Head of caudate nucleus (tissue), 42 donors: ENCODE measurements around the gene ATP10B.

ENCODE experiments used
- DNase-seq, 42 donors: peaks; one replicate each; pipeline versions ENCODE4 v3.0.0 to v3.0.0-alpha.2; 2020 to 2021; ENCODE audit warnings: mixed read lengths in 7 of 42
- intact Hi-C: fragments of 100-400 bp; cut with DNase I; formaldehyde crosslinking; loops from one replicate; pipeline ENCODE4 v1.15.0; 2022

ATP10B gene

DNA sequence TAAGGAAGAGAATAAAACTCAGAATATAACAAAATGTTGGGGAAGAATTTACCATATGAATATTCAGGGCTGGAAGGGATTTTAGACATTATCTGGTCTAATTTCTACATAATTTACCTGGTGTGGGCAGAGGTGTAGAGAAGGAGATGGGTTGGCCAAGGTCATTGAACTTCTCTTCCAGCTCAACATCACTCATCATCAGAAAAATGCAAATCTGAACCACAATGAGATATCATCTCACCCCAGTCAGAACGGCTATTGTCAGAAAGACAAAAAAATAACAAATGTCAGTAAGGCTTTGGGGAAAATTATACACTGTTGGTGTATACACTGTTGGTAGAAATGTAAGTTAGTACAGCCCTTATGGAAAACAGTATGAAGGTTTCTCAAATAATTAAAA lies 308.6 kb downstream of the ATP10B start:
- intact Hi-C loops = no loop called here
- no peak for DNase-seq

DNA sequence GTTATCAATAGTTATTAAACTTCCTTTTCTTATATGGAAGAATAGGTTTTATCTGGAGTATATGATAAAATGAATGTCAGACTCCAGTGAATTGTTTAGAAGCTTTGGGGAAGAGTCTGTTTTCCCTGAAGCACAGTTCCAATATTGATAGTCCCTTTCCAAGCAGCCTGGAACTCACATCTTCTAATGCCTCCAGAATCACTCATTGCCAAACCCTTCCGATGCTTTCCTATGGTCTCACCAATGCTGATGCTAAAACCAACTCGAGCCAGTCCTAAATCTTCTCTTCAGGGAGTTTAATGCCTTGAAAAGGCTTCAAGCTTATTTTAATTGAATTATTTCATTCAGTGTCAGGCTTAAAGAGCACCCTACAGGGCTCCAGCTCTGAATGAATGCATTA lies 309.2 kb downstream of the ATP10B start:
- intact Hi-C loops = no loop called here
- DNase-seq = no peak

GRCh38 chr5:160542281-160542680 lies 309.7 kb downstream of the ATP10B start:
- intact Hi-C loops = no loop called here
- no peak for DNase-seq

GRCh38 chr5:160539431-160539830 lies 312.6 kb downstream of the ATP10B start:
- intact Hi-C loops = no loop called here
- DNase-seq = no peak

DNA sequence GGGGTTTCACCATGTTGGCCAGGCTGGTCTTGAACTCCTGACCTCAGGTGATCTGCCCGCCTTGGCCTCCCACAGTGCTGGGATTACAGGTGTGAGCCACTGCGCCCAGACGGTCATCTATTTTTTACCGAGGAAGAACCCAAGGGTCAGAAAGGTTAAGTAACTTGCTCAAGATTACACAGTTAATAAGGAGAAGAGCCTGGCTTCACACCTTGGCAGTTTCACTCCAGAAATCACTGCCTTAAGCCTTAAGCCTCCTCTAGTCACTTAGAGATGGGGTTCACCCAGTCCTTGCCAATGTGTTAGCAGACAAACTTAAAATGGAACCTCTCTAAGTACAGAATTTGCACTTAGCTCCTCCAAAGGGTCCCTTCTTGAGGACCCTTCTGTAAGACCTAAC lies 314.1 kb downstream of the ATP10B start:
- intact Hi-C loops = no loop called here
- no peak for DNase-seq

DNA sequence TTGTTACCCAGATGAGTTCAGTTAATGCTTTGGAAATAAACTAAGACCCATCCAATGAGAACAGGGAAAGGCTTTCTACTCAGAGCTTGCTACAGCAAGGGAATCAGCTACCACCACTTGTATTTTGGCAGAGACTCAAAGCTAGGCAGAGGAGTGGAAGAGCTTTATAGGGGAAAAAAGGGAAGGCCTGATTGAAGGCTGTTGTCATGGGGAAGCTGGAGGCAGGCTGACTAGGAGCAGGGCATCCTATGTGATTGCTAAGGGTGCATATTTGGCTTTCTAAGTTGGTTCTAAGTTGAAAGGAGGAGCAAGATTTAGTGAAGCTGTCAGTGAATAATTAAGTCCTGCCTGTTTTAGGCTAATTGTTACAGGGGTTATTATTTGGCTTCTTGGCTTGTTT lies 314.9 kb downstream of the ATP10B start:
- intact Hi-C loops = no loop called here
- DNase-seq = no peak

DNA sequence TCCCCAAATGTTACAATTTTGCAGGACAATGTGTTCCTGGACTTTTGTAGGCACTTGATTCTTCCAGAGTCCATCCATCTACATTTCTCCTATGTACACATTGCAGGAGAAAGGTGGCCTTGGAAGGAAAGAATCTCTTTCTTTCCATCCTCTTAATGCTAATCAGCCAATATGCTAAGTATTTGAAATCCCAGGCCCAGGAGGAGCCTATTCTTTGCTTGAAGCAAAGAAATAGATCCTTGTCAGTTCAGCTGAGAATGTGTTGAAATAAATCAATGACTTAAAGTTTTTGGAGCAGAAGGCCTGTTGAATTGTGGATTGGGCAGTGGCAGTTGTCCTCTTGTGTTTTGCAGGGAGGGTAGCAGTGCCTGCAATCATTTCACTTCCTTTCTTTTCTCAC lies 317.1 kb downstream of the ATP10B start:
- intact Hi-C loops = no loop called here
- DNase-seq = no peak

DNA sequence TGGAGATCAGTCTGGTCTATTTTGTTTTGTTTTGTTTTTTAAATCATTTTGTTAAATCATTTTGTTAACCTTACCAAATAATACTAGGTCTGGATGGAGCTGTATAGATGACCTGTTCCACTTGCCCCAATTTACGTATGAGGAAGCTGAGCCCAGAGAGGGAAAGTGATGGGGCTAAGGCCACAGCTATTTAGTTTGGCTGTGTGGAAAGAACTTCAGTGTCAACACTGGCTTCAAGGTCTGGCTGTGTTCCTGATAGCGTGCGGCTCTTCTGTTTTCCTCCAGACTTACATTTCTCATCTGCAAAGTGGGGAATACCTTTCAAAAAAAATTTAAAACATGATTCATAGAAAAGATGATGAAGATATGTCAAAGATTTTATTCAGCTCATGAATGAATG lies 317.9 kb downstream of the ATP10B start:
- no peak for DNase-seq
- intact Hi-C loops = no loop called here

DNA sequence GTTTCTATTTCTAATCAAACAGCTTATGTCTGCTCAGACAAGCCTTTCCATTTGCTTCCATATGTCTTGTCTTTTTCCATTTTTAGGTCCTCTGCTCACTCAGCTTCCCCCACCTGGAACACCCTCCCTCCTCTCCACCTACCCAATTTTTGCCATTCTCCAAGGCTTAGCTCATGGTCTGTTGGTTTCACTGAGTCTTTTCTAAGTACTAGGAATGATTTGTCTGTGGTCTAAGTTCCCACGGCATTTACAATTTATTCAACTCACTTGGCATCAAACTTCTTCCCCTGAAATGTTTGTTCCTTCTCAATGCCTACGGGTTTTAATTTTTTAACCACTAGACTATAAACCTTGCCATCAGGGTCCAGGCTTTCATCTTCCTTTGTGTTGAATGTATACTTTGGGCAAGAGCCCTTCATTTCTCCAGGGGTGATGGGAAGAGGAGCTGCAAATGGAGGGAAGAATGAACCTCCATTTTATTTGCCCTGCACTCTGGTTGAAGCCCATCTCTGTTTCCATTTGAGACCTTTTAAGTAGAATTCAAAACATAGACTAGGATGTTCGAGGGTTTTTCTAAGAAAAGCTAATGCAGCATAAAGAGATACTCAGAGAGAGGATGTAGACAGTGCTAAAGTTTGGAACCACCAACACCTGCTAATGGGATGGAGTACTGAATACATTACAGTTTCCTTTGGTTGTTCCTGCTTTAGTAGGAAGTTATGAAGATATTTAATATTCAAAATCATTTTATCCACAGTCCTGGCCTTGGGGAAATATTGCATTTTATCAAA lies 326.3 kb downstream of the ATP10B start:
- intact Hi-C loops = no loop called here
- DNase-seq = no peak

GRCh38 chr5:160524827-160525226 lies 327.2 kb downstream of the ATP10B start:
- intact Hi-C loops = no loop called here

DNA sequence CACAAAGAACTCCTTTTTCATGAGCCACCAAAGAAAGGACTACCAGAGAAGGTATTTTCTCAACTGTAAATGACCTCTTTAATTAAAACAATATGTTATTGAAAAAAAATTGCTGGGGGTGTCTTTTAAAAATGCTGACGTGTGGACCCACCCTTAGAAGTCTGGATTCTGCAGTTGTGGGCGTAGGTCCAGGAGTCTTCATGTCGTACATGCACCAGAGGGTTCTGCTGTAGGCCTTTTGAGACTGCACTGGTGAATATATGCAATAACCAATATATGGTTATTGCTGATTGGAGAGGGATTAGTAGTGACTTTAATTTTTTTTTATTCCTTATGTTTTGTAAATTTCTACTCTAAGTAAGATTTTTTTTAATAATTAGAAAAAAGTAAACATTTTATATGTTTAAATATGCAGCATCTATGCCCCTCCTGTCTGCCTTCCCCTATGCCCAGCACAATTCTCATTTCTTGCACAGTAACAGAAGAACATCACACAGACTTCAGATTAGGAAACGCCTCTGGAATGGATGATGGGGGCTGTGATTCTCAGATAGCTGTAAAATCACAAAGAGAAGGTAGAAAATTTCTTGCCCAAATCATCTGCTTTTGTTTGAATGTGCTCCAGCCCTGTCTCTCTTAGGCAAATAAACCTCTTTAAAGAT lies 328.4 kb downstream of the ATP10B start:
- no peak for DNase-seq
- intact Hi-C loops = no loop called here

More at GRCh38 chr5:160524827-160525226, 327.2 kb downstream of the ATP10B start:
- no peak for DNase-seq

DNA sequence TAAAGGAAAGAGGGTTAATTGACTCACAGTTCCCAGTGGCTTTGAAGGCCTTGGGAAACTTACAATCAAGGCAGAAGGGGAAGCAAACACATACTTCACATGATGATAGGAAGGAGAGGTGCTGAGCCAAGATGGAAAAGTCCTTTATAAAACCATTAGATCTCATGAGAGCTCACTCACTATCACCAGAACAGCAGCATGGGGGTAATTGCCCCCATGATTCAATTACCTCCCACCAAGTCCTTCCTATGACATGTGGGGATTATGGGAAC lies 330.7 kb downstream of the ATP10B start:
- intact Hi-C loops = no loop called here
- DNase-seq = no peak

GRCh38 chr5:160520609-160521391 lies 331.2 kb downstream of the ATP10B start:
- intact Hi-C loops = no loop called here
- no peak for DNase-seq

DNA sequence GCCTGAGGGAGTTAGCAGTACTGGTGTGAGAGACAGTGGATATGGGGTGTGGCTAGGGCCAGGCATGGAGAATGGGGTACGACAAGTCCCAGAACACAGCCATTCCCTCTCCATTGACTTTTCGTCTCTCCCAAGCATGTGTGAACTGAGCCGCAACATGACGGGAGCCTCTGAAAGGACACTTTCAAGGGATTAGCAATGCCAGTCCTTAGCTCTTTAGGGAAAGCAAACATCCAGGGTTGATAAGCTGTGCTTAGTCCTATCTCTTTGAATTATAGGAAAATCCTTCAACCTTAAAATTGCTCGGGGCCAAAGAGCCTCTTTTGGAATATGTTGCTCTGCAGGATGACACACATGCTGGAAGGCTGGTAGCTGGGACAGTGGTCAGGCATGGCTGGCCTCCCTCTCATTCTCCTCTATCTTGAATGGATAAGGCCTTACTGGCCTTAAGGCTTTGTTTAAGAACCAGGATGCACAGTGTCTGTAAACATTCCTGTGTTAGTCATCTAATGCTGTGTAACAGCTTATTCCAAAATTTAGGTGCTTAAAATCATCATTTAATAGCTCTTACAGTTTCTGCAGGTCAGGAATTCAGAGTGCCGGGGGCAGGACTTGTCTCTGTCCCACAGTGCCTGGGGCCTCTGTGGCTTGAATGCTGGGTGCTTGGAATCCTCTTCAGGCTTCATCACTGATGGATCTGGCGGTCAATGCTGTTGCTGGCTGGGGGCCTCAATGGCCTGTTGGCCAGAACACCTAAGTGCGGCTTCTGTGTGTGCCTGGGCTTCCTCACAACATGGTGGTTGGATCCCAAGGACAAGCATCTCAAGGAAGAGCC lies 335.1 kb downstream of the ATP10B start:
- DNase-seq = peak in 1 of 42 donors; percentile 32
- intact Hi-C loops = no loop called here

GRCh38 chr5:160514866-160515265 lies 337.1 kb downstream of the ATP10B start:
- intact Hi-C loops = no loop called here
- DNase-seq = peak in 1 of 42 donors; percentile 25

- intact Hi-C loops = no loop called here
- no peak for DNase-seq
Measured at GRCh38 chr5:160514191-160514590, 337.8 kb downstream of the ATP10B start.

GRCh38 chr5:160513485-160513884 lies 338.5 kb downstream of the ATP10B start:
- peak in 1 of 42 donors; percentile 17 for DNase-seq
- intact Hi-C loops = no loop called here
